T-helper 2 cell (primary cell): ENCODE measurements around the gene MYOM1.
"Not testable (repeated sequence)": the region's sequence is repeated elsewhere in the genome, so short reads cannot be mapped to it uniquely, and the experiment has no call there.

Source experiments
- DNase-seq, 5 experiments: peaks; one replicate each; pipeline versions ENCODE4 v3.0.0 to v3.0.0-alpha.2; 2012 to 2022

Gene MYOM1

GRCh38 chr18:3054214-3054613 is 165.6 kb downstream of the MYOM1 start:
- DNase-seq, result no peak

GRCh38 chr18:3053081-3053480 is 166.7 kb downstream of the MYOM1 start:
- no peak for DNase-seq

GRCh38 chr18:3052411-3052758 is 167.4 kb downstream of the MYOM1 start:
- DNase-seq, result no peak

- peak in 1 of 5 experiments; percentile 37 for DNase-seq
Measured at GRCh38 chr18:3051718-3052410, 167.9 kb downstream of the MYOM1 start.

GRCh38 chr18:3049897-3050454 is 169.8 kb downstream of the MYOM1 start:
- not testable (repeated sequence) for DNase-seq

- no peak for DNase-seq
Measured at GRCh38 chr18:3048820-3049349, 170.9 kb downstream of the MYOM1 start.

- DNase-seq, result no peak
Measured at GRCh38 chr18:3048121-3048520, 171.6 kb downstream of the MYOM1 start.

GRCh38 chr18:3046216-3046808 is 173.5 kb downstream of the MYOM1 start:
- peak in 1 of 5 experiments; percentile 88 for DNase-seq

- no peak for DNase-seq
Measured at GRCh38 chr18:3044931-3045698, 174.7 kb downstream of the MYOM1 start.

- no peak for DNase-seq
Measured at GRCh38 chr18:3042379-3042778, 177.4 kb downstream of the MYOM1 start.

GRCh38 chr18:3041843-3042242 is 177.9 kb downstream of the MYOM1 start:
- no peak for DNase-seq

GRCh38 chr18:3040881-3041280 is 178.9 kb downstream of the MYOM1 start:
- no peak for DNase-seq

- DNase-seq, result peak in 1 of 5 experiments; percentile 49
Measured at GRCh38 chr18:3040173-3040572, 179.6 kb downstream of the MYOM1 start.

GRCh38 chr18:3037423-3037915 is 182.3 kb downstream of the MYOM1 start:
- DNase-seq, result peak in 1 of 5 experiments; percentile 81

GRCh38 chr18:3036108-3036507 is 183.7 kb downstream of the MYOM1 start:
- DNase-seq, result no peak

GRCh38 chr18:3035635-3036034 is 184.1 kb downstream of the MYOM1 start:
- DNase-seq, result no peak

GRCh38 chr18:3032721-3033120 is 187.0 kb downstream of the MYOM1 start:
- no peak for DNase-seq

- no peak for DNase-seq
Measured at GRCh38 chr18:3029215-3029952, 190.4 kb downstream of the MYOM1 start.

GRCh38 chr18:3028115-3028514 is 191.7 kb downstream of the MYOM1 start:
- DNase-seq, result not testable (repeated sequence)

GRCh38 chr18:3027370-3027891 is 192.3 kb downstream of the MYOM1 start:
- DNase-seq, result no peak

GRCh38 chr18:3025544-3025943 is 194.2 kb downstream of the MYOM1 start:
- DNase-seq, result no peak

- DNase-seq, result not testable (repeated sequence)
Measured at GRCh38 chr18:3023603-3024002, 196.2 kb downstream of the MYOM1 start.
